OCI-LY7 (cell line): ENCODE measurements around the gene ATXN7L3.

Source experiments
- EZH2phosphoT487 ChIP-seq: fragments of 200-600 bp; sonication (generic); IDR thresholded peaks from 2 replicates; pipeline ENCODE4 v1.6.1; 2018; ENCODE audit warnings: low read depth, borderline replicate concordance, mild to moderate bottlenecking, mixed run types, antibody characterized with exemption, low read length, moderate library complexity, mixed read lengths
- TF ChIP-seq, protein P1 (sequence below): fragments of 200-600 bp; sonication (generic); conservative IDR thresholded peaks from 2 replicates; pipeline ENCODE4 v1.5.1; 2014; ENCODE audit warnings: mild to moderate bottlenecking, antibody characterized with exemption, low read length, moderate library complexity, mixed read lengths

DNA sequence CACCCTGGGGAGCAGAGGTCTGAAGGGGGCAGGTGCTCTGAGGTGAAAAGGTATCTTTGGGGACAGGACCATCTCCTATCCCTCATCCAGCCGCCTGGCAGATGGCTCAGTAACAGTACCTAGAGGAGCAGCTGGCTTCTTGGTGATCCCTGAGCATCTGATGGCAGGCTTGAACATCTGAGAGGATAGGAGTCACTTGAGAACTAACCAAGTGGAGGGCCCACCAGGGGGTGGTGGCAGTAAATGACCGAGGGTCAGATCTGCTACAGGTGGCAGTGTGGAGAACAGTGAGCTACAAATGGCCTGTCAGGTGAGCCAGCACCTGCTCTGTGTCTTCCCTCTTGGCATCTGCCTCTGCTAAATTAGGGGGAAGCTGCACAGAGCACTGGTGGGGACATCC is 44.2 kb downstream of the ATXN7L3 start:
- TF ChIP-seq, protein P1, sequence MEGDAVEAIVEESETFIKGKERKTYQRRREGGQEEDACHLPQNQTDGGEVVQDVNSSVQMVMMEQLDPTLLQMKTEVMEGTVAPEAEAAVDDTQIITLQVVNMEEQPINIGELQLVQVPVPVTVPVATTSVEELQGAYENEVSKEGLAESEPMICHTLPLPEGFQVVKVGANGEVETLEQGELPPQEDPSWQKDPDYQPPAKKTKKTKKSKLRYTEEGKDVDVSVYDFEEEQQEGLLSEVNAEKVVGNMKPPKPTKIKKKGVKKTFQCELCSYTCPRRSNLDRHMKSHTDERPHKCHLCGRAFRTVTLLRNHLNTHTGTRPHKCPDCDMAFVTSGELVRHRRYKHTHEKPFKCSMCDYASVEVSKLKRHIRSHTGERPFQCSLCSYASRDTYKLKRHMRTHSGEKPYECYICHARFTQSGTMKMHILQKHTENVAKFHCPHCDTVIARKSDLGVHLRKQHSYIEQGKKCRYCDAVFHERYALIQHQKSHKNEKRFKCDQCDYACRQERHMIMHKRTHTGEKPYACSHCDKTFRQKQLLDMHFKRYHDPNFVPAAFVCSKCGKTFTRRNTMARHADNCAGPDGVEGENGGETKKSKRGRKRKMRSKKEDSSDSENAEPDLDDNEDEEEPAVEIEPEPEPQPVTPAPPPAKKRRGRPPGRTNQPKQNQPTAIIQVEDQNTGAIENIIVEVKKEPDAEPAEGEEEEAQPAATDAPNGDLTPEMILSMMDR, result no peak
- no peak for TF ChIP-seq EZH2phosphoT487
